T-cell (primary cell): Measurements from ENCODE around the gene GNG8. TPM values are rescaled to one million over a fixed set of nuclear protein-coding genes. Genes with fewer than 3 reads are reported as not detected.

Experiments
- ATAC-seq, 4 experiments: fragments of 200-7000 bp in 3 of 4; fragments of 150-1000 bp in 1 of 4; cut with Tn5 transposase; replicated peaks in 1 of 4; 1 replicate in 3 of 4; 2 replicates in 1 of 4; pipeline ENCODE4 v1.10.0; 2021; ENCODE audit warnings: moderate library complexity in 3 of 4, mild to moderate bottlenecking in 2 of 4, moderate number of reproducible peaks in 1 of 4
- CTCF ChIA-PET, 2 donors: fragments of 300-600 bp; sonication (Branson Sonifier 250); formaldehyde crosslinking; loops; one replicate each; lab custom pipeline; 2022; ENCODE audit warnings: antibody characterized with exemption in 2 of 2; lab: Charles Lee
- POLR2A ChIA-PET, 2 donors: fragments of 300-600 bp; sonication (Branson Sonifier 250); formaldehyde crosslinking; loops; one replicate each; lab custom pipeline; 2022; ENCODE audit warnings: antibody characterized with exemption in 2 of 2; lab: Charles Lee
- DNase-seq, 35 experiments: peaks; one replicate each; pipeline versions ENCODE4 v3.0.0 to v3.0.0-alpha.2; 2013 to 2023
- H3K27ac ChIP-seq: one replicate; pipeline ENCODE4 v1.5.1; 2013; ENCODE audit warnings: low read length
- H3K27me3 ChIP-seq, 2 experiments: replicated peaks in 1 of 2; 1 replicate in 1 of 2; 2 replicates in 1 of 2; pipeline versions ENCODE4 v1.6.1 to v1.7.0; 2013; ENCODE audit warnings: low read length in 1 of 2, mixed read lengths in 1 of 2; ENCODE audit not compliant: control insufficient read depth in 2 of 2, insufficient read depth in 2 of 2; ENCODE audit errors: extremely low read depth in 1 of 2
- H3K36me3 ChIP-seq, 2 donors: 1 replicate in 1 of 2; 2 replicates in 1 of 2; pipeline versions ENCODE4 v1.6.1 to v1.7.0; 2013; ENCODE audit warnings: low read length in 1 of 2; ENCODE audit not compliant: control insufficient read depth in 2 of 2, insufficient read depth in 1 of 2; ENCODE audit errors: extremely low read depth in 1 of 2
- H3K4me1 ChIP-seq, 2 experiments: 1 replicate in 1 of 2; 2 replicates in 1 of 2; pipeline versions ENCODE4 v1.6.1 to v1.7.0; 2013; ENCODE audit warnings: low read length in 2 of 2, mixed read lengths in 1 of 2; ENCODE audit not compliant: insufficient read depth in 2 of 2, control insufficient read depth in 1 of 2; ENCODE audit errors: extremely low read depth in 1 of 2
- H3K4me3 ChIP-seq, 2 donors: 1 replicate in 1 of 2; 2 replicates in 1 of 2; pipeline versions ENCODE4 v1.5.1 to v1.7.0; 2013; ENCODE audit warnings: mild to moderate bottlenecking in 2 of 2, low read length in 1 of 2, moderate library complexity in 1 of 2; ENCODE audit not compliant: control insufficient read depth in 1 of 2; ENCODE audit errors: extremely low read depth in 1 of 2
- H3K9me3 ChIP-seq: 2 replicates; pipeline ENCODE4 v1.7.0; 2013
- H3K27ac Mint-ChIP-seq, 2 donors: one replicate each; pipeline ENCODE4 v1.8.0; 2020 to 2021; ENCODE audit warnings: mild to moderate bottlenecking in 2 of 2, mixed read lengths in 2 of 2
- H3K27me3 Mint-ChIP-seq, 2 donors: one replicate each; pipeline ENCODE4 v1.8.0; 2021 to 2022; ENCODE audit warnings: mixed read lengths in 2 of 2
- H3K36me3 Mint-ChIP-seq: one replicate; pipeline ENCODE4 v1.8.0; 2021; ENCODE audit warnings: mixed read lengths
- H3K4me1 Mint-ChIP-seq, 3 donors: one replicate each; pipeline ENCODE4 v1.8.0; 2020 to 2022; ENCODE audit warnings: mixed read lengths in 3 of 3, mild to moderate bottlenecking in 1 of 3
- H3K4me3 Mint-ChIP-seq, 3 donors: one replicate each; pipeline ENCODE4 v1.8.0; 2020 to 2022; ENCODE audit warnings: mild to moderate bottlenecking in 3 of 3, mixed read lengths in 3 of 3, moderate library complexity in 3 of 3
- H3K9me3 Mint-ChIP-seq, 3 donors: one replicate each; pipeline ENCODE4 v1.8.0; 2020 to 2022; ENCODE audit warnings: mixed read lengths in 3 of 3
- WGBS: methylation state at CpG from one replicate; pipeline ENCODE4 v1.1.5; 2013; ENCODE audit warnings: missing lambda C conversion rate; ENCODE audit not compliant: insufficient coverage; 5-methylcytosine and 5-hydroxymethylcytosine counted together
- total RNA-seq, 35 experiments: library from RNA in 6 of 35; stranded (reverse) in 6 of 35; fragments of 120-200 nt in 1 of 35; gene quantifications; one replicate each; pipeline versions ENCODE4 v1.2.1 to v1.2.4 and lab custom pipeline; 2013 to 2026

The GNG8 gene
- total RNA-seq, 5 donors from 2014 or later (not counting 1 experiment from before 2014, with no cell fraction given): 3.3 to 7.9 (median 3.6) TPM; not detected in 2

GRCh38 chr19:46602392-46603194 is 33.4 kb downstream of the GNG8 start:
- H3K27me3 Mint-ChIP-seq: peaks cover 0 to 2% of the 10 kb centered on the region in 2 donors
- peak overlapping the region; percentile 86 to 97 for H3K4me3 ChIP-seq
- DNase-seq: peak in 1 of 35 experiments; percentile 46
- ChIA-PET POLR2A (interaction anchor here (0.6 to 0.8 kb wide), 4 partner anchors 16 to 1164 kb away, joined by 3 to 9 read pairs (median 8); no protein-coding TSS in a partner anchor), CTCF (interaction anchor here (1.4 to 3.6 kb wide), 3 partner anchors 9 to 14 kb away, joined by 3 to 27 read pairs (median 3); no protein-coding TSS in a partner anchor)
- peaks cover 21% of the 10 kb centered on the region for H3K36me3 Mint-ChIP-seq
- H3K9me3 Mint-ChIP-seq: peaks cover 8 to 11% (median 10%) of the 10 kb centered on the region in 3 donors
- peak overlapping the region; percentile 90 to 99 (median 97) for H3K4me3 Mint-ChIP-seq
- 3% methylated on average over 20 of the region's 23 CpGs for WGBS
- peaks cover 41 to 55% (median 43%) of the 10 kb centered on the region in 3 donors for H3K4me1 Mint-ChIP-seq
- H3K9me3 ChIP-seq: no peaks in the 10 kb centered on the region
- peaks cover 0 to 34% of the 10 kb centered on the region in 2 donors for H3K36me3 ChIP-seq
- H3K4me1 ChIP-seq: peaks cover 7 to 48% of the 10 kb centered on the region in 2 experiments
- no peaks in the 10 kb centered on the region for H3K27me3 ChIP-seq
- H3K27ac Mint-ChIP-seq: peak overlapping the region; percentile 91 to 95
- H3K27ac ChIP-seq: peak overlapping the region; percentile 77
- ATAC-seq: no peak

DNA sequence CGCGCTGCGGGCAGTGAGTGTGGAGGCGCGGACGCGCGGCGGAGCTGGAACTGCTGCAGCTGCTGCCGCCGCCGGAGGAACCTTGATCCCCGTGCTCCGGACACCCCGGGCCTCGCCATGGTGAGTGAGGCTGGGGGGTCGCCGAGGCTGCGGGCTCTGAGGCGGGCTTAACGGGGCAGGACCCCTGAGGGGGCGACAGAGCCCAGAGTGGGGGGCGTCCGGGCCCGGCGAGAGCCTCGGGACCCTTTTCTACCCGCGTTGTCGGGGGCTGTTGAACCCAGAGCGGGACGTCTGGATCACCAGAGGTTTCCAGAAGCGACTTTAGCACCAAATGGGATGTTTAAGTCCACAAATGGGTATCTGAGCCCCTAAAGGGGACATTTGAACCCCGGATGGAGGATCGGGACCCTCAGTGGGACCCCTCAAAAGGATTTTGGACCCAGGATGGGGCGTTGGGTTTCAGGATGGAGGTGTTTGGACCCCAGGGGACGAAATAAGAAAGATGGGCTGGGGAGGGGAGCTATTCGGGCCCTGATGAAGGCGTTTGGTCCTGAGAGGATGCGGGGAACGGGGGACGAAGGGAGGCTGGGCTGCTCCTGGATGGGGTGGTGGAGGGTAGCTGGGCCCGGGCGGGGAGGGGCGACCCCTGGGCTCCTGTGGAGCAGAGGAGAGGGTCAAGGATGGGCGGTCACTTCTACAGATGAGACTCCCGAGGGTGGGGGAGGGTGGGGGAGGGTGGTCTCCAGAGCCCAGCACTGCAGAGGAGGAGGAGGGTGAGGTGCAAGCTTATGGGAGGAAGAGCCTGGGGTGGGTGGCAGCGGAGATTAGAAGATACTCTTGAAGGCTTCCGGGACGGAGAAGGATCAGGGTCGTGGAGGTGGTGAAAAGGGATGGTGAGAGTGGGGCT is 34.4 kb downstream of the GNG8 start, which contains the start of gene CALM3:
CALM3 (plus strand) TSS at position 13 of the 907 bp plus-strand sequence; CDS start at position 118, 105 bp downstream.
- peak within 1 kb of the TSS; percentile 100 for H3K27ac Mint-ChIP-seq
- Histone ChIP-seq H3K4me3 (peak within 1 kb of the TSS; percentile 86 to 97), H3K9me3 (no peaks in the 10 kb centered on the region), H3K4me1 (peaks cover 7 to 48% of the 10 kb centered on the region in 2 experiments), H3K36me3 (peaks cover 0 to 24% of the 10 kb centered on the region in 2 donors), H3K27ac (peak within 1 kb of the TSS; percentile 100), H3K27me3 (no peaks in the 10 kb centered on the region)
- H3K27me3 Mint-ChIP-seq: peaks cover 0 to 2% of the 10 kb centered on the region in 2 donors
- peak within 1 kb of the TSS; percentile 90 to 99 (median 97) for H3K4me3 Mint-ChIP-seq
- peaks cover 8 to 11% (median 10%) of the 10 kb centered on the region in 3 donors for H3K9me3 Mint-ChIP-seq
- no peak for ATAC-seq
- 0% methylated on average over 45 of the region's 51 CpGs for WGBS
- POLR2A ChIA-PET: interaction anchor here in 1 of 2 donors (0.5 to 0.6 kb wide), 3 partner anchors 65 to 1165 kb away, joined by 4 to 9 read pairs (median 7); no protein-coding TSS in a partner anchor
- peaks cover 38 to 54% (median 41%) of the 10 kb centered on the region in 3 donors for H3K4me1 Mint-ChIP-seq
- DNase-seq: peak in 1 of 35 experiments; percentile 34
- peaks cover 12% of the 10 kb centered on the region for H3K36me3 Mint-ChIP-seq
- CTCF ChIA-PET: interaction anchor here (1.4 to 3.6 kb wide), 3 partner anchors 10 to 15 kb away, joined by 3 to 27 read pairs (median 3); no protein-coding TSS in a partner anchor

DNA sequence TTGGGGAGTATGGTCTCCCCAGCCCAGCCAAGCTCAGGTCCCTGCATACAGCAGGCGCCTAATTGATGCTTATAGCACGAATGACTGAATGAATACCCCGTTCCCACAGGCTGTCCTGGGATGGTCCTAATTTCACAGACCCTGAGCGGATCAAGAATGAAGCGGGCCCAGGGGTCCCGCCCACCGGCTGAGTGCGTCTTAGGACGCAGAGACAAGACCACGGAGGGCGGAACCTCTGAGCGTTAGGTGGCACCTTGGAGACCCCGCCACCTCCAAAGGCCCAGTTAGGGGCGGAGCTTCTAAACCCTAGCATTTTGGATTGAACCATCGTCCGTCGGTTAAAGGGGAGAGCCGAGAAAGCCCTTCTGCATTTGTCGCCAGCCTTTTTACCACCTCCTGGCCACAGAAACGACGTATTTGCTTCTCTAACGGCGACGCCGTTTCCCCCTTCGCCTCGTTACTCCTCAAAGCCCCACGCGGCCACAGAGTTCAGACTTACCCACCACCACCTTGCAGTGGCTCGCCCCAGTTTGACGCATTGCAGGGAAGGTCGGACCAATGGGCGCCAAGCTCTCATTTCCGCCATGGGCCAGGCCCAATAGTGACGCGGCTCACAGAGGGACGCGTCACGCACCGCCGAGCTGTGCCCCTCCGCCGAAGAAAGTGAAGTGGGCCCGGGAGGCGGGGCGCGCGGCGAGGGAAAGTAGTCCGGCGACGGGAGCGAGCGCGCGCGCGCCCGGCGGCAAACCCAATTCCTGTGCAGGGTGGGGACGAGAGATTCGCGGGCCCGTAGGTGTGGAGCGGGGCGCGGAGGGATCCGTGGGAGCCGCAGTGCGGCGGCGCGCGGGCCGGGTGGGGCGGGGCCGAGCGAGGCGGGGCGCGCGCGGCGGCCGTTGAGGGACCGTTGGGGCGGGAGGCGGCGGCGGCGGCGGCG is 35.4 kb downstream of the GNG8 start:
- no peaks in the 10 kb centered on the region for H3K9me3 ChIP-seq
- Mint-ChIP-seq H3K27me3 (peaks cover 0 to 2% of the 10 kb centered on the region in 2 donors), H3K27ac (peak overlapping the region; percentile 100), H3K4me1 (peaks cover 32 to 47% (median 34%) of the 10 kb centered on the region in 3 donors), H3K4me3 (peak overlapping the region; percentile 90 to 99 (median 97)), H3K36me3 (peaks cover 7% of the 10 kb centered on the region), H3K9me3 (peaks cover 8 to 11% (median 10%) of the 10 kb centered on the region in 3 donors)
- H3K36me3 ChIP-seq: peaks cover 0 to 14% of the 10 kb centered on the region in 2 donors
- peak overlapping the region; percentile 83 to 86 for H3K4me3 ChIP-seq
- H3K27me3 ChIP-seq: no peaks in the 10 kb centered on the region
- under 1% methylated on average over 89 of the region's 93 CpGs for WGBS
- DNase-seq (peak; percentile 88 to 99 (median 96)), ATAC-seq (peak; percentile 85 to 89 (median 88))
- ChIA-PET CTCF (interaction anchor here in 1 of 2 donors (0.5 to 3.6 kb wide), 7 partner anchors 11 to 240 kb away, joined by 3 to 27 read pairs (median 3); partner anchors contain the start of gene DACT3), POLR2A (interaction anchor here in 1 of 2 donors (0.6 to 1.2 kb wide), 4 partner anchors 10 to 444 kb away, joined by 3 to 4 read pairs (median 3); no protein-coding TSS in a partner anchor)
- H3K4me1 ChIP-seq: peaks cover 7 to 47% of the 10 kb centered on the region in 2 experiments
- H3K27ac ChIP-seq: peak overlapping the region; percentile 100

DNA sequence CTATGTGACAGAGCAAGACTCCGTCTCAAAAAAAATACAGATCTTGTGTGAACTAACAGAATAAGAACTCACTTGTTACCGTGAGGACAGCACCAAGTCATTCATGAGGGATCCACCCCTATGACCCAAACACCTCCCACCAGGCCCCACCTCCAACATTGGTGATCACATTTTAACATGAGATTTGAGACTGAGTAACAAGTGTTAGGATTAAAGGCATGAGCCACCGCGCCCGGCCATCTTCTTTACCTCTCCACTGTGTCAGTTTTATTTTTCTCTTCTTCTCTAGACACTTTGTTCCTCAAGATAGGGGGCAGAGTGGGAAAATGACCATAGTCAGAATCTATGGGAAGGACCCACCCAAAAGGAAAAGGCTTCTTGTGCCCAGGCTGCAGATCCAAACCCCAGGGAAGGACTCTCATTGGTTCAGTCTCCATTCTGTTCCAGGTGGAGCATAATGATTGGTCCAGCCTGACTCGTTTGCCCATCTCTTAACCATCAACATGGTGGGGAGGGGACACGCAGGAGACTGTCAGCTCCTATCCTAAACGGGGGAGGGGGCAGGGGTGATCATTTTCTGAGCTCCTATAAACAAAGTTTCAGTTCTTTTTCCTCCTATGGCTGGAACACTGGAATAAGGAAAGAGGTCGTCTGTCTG is 36.2 kb downstream of the GNG8 start:
- Histone ChIP-seq H3K27ac (peak overlapping the region; percentile 100), H3K36me3 (peaks cover 0 to 6% of the 10 kb centered on the region in 2 donors), H3K27me3 (no peaks in the 10 kb centered on the region), H3K4me1 (peaks cover 7 to 41% of the 10 kb centered on the region in 2 experiments), H3K9me3 (no peaks in the 10 kb centered on the region), H3K4me3 (peak overlapping the region; percentile 83 to 86)
- Mint-ChIP-seq H3K4me1 (peaks cover 31 to 40% (median 32%) of the 10 kb centered on the region in 3 donors), H3K27ac (peak overlapping the region; percentile 100), H3K27me3 (peaks cover 0 to 2% of the 10 kb centered on the region in 2 donors), H3K4me3 (peak overlapping the region; percentile 90 to 99 (median 97)), H3K36me3 (peaks cover 7% of the 10 kb centered on the region), H3K9me3 (peaks cover 8 to 11% (median 10%) of the 10 kb centered on the region in 3 donors)
- ATAC-seq (no peak), DNase-seq (no peak)
- WGBS: 92% methylated on average over 2 of the region's 9 CpGs
- CTCF ChIA-PET: interaction anchor here (0.5 to 3.6 kb wide), 7 partner anchors 12 to 240 kb away, joined by 3 to 27 read pairs (median 3); no protein-coding TSS in a partner anchor
- POLR2A ChIA-PET: interaction anchor here in 1 of 2 donors (0.5 to 1.2 kb wide), 5 partner anchors 11 to 546 kb away, joined by 3 to 5 read pairs (median 3); no protein-coding TSS in a partner anchor
